Ramos (cell line): Measurements from ENCODE around the gene FILIP1.
"Not testable (repeated sequence)": the region's sequence is repeated elsewhere in the genome, so short reads cannot be mapped to it uniquely, and the experiment has no call there.

Experiments used
- in situ Hi-C: fragments of 300-500 bp; cut with MboI; formaldehyde crosslinking; loops from one replicate; pipeline ENCODE4 v1.14.3; 2022; ENCODE audit warnings: low sequenced_read_pairs; ENCODE audit not compliant: unreplicated experiment

The FILIP1 gene

GRCh38 chr6:75458895-75459294 lies 34.7 kb downstream of the FILIP1 start:
- in situ Hi-C loops: no loop called here

GRCh38 chr6:75450903-75451302 lies 42.7 kb downstream of the FILIP1 start:
- in situ Hi-C loops: no loop called here

GRCh38 chr6:75449630-75450206 lies 43.9 kb downstream of the FILIP1 start:
- in situ Hi-C loops: no loop called here

GRCh38 chr6:75446241-75446880 lies 47.2 kb downstream of the FILIP1 start:
- in situ Hi-C loops: no loop called here

- in situ Hi-C loops: no loop called here
Measured at GRCh38 chr6:75445738-75446137, 47.9 kb downstream of the FILIP1 start.

- in situ Hi-C loops: no loop called here
Measured at GRCh38 chr6:75444899-75445298, 48.7 kb downstream of the FILIP1 start.

- in situ Hi-C loops: not testable (repeated sequence)
Measured at GRCh38 chr6:75441883-75442282, 51.7 kb downstream of the FILIP1 start.

GRCh38 chr6:75441479-75441878 lies 52.1 kb downstream of the FILIP1 start:
- in situ Hi-C loops: not testable (repeated sequence)

- in situ Hi-C loops: no loop called here
Measured at GRCh38 chr6:75438442-75439116, 55.0 kb downstream of the FILIP1 start.

GRCh38 chr6:75438013-75438431 lies 55.6 kb downstream of the FILIP1 start:
- in situ Hi-C loops: no loop called here

- in situ Hi-C loops: no loop called here
Measured at GRCh38 chr6:75437421-75437891, 56.1 kb downstream of the FILIP1 start.

GRCh38 chr6:75436869-75437268 lies 56.7 kb downstream of the FILIP1 start:
- in situ Hi-C loops: no loop called here

GRCh38 chr6:75432809-75433208 lies 60.8 kb downstream of the FILIP1 start:
- in situ Hi-C loops: not testable (repeated sequence)

- in situ Hi-C loops: no loop called here
Measured at GRCh38 chr6:75431379-75431778, 62.2 kb downstream of the FILIP1 start.

- in situ Hi-C loops: no loop called here
Measured at GRCh38 chr6:75430631-75431325, 62.8 kb downstream of the FILIP1 start.

GRCh38 chr6:75429061-75429703 lies 64.4 kb downstream of the FILIP1 start:
- in situ Hi-C loops: no loop called here

GRCh38 chr6:75428204-75428603 lies 65.4 kb downstream of the FILIP1 start:
- in situ Hi-C loops: no loop called here

- in situ Hi-C loops: no loop called here
Measured at GRCh38 chr6:75427329-75427728, 66.3 kb downstream of the FILIP1 start.

- in situ Hi-C loops: no loop called here
Measured at GRCh38 chr6:75424618-75425548, 68.7 kb downstream of the FILIP1 start.
